Occipital lobe (tissue), 2 donors: Measurements from ENCODE around the gene ROPN1L. TPM values are rescaled to one million over a fixed set of nuclear protein-coding genes. Genes with fewer than 3 reads are reported as not detected.

ENCODE experiments used
- DNase-seq: peaks from one replicate; lab custom pipeline; 2025; lab: John Stamatoyannopoulos, UW
- total RNA-seq: library from RNA; depleted of rRNA; stranded (reverse); fragments of >200 nt; gene quantifications from one replicate; pipeline ENCODE4 v1.2.3, GENCODE V29; 2014

Gene ROPN1L
- total RNA-seq, 1 donor from 2014 or later: 1.9 TPM

- DNase-seq: no peak
Observed at GRCh38 chr5:10427978-10428377, 13.7 kb upstream of the ROPN1L start.

DNA sequence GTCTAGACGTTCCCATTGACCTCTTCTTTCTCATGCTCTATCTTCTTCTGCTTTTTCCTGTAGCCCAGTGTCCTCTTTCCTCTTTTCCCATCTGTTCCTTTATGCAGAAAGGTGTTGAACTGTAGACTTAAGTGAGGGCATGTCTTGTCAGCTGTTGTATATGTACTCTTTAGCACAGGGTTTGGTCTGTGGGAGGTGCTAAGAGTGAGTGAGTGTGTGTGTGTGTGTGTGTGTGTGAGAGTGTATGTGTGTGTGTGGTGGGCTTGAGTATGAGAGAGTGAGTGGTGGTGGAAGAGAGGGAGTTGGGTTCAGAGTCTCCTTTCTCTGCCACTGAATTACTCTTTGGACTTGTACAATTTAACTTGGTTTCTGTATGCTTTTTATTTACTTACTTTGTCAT lies 10.3 kb upstream of the ROPN1L start:
- no peak for DNase-seq

DNA sequence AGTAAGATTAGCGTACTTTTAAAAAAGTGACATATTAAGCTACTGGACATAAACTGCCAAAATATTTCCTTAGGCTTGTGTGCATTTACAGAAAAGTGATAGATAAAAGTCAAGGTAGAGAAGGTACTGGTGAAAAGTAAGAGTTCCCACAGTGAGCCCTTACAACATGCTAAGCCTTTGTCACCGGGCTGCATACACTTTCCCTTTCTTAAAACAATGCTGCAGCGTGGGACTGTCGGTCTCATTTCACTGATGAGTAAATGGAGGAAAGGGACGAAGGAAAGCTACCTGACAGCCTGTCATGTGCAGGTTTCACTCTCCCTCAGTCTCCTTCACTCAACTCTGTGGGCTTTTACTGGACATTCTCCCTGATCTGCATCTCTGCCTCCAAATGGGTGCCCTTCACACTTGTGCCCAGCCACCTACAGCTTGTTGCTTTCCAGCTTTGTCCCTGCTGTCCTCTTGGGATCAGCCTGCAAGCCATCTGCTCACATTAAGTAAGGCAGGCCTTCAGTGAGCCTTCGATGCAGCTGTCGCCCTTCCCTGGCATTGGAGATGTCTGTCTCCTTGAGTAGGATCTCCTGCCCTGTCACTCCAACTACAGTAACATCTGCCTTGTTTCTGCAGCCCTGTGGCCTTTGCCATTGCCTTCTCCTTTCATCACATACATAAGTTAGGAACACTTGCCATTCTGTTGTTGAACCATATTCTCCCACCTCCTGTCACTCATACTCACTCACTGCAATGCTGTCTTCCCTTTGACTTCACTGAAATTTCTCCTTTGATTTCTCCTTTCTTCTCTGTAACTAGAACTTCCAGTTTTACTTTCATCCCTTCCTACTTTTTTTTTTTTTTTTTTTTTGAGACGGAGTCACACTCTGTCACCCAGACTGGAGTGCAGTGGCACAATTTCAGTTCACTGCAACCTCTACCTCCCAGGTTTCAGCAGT lies 9.3 kb upstream of the ROPN1L start:
- peak; percentile 11 for DNase-seq

DNA sequence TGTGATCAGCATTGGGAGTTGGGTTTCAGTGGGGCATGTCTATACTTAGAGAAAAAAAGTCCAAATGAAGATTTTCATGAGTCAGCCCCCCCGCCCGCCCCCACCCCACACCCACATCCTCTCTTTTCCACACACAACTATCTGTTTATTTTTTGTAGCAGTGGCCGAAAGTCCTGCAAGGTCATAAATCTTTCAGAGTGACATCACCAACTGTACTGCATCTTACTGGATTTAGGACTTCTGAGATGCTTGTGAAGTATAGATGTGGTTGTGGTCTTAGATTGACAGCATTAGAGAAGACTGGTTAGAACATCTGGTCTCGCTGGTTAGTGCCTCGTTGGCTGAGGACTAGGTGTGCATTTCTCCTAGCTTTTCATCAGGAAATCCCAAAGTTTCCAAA lies 7.3 kb upstream of the ROPN1L start:
- DNase-seq: no peak

DNA sequence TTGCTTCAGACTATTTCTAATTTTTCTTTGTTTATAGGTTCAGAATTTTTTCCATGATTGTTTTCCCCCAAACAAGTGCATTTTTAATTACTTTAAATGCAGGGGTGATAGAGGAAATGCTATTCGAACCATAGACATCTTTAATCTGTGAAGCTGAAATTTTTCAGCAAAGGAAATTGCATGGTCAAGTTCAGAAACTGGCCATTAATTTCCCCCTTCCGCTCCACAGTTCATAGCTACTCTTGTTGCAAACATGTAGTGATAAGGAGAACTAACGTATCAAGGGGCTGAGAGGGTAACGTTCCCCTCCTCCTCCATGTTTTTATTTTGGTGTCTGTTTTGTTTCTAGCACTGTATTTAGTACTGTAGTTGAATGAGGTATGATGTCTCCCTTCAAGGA lies 3.4 kb upstream of the ROPN1L start:
- no peak for DNase-seq

DNA sequence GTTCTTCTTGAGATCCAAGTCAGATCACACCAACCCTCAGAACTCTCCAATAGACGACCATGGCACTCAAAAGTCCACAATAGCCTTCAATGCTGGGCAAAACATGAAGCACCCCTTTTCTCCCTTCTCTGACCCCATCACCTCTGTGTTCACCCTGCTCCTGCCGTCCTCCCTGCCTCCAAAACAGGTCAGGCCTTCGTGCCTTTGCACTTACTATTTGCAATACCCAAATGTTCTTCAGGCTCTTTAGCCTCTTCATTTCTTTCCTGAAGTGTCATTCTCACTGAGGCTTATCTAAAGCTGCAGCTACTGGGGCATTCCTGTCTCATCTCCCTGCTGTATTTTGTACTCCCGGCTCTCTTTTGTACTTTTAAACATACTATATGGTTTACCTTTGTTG lies 2.0 kb upstream of the ROPN1L start:
- DNase-seq: no peak

DNA sequence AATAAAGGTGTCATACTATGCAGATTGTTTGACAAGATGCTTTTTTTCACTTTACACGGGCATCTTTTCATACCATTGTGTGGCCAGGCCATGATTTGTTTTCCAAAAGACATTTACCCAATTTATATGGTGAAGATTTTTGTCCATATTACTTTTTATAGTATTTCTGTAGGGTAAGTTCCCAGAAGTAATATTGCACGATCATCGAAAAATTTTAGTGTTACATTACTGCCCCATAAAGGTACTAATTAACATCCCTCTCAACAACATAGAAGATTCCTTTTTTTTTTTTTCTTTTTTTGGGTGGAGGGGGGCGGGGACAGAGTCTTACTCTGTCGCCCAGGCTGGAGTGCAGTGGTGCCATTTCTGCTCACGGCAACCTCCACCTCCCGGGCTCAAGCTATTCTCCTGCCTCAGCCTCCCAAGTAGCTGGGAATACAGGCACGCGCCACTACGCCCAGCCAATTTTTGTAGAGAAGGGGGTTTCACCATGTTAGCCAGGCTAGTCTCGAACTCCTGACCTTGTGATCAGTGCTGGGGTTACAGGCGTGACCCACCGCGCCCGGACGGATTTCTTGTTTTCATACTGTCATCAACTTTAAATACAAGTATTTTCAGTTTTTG lies 1.2 kb upstream of the ROPN1L start:
- no peak for DNase-seq

- DNase-seq: no peak
Observed at GRCh38 chr5:10441992-10442435, 335 bp downstream of the ROPN1L start.

- no peak for DNase-seq
Observed at GRCh38 chr5:10442576-10442975, 897 bp downstream of the ROPN1L start.

- no peak for DNase-seq
Observed at GRCh38 chr5:10445352-10445751, 3.7 kb downstream of the ROPN1L start.

GRCh38 chr5:10446490-10446889 lies 4.8 kb downstream of the ROPN1L start:
- no peak for DNase-seq

DNA sequence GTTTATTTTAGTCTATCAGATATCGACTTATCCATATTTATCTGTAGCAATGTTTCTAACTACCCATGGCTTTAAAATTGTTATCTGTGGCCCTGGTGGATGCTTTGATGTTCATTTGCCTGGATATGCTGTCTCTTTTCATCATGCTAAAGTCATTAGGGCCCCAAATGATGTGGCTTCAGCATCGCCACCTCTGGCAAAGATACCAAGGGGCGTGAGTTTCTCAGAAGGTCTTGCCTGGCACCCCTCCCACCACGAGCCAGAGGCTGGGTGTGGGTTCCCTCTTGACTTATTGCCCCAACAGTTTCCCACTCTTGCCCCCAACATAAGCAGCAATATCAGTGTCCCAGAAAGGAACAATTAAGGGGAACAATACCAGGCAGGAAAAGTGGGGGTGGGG lies 5.4 kb downstream of the ROPN1L start:
- DNase-seq: no peak

- DNase-seq: no peak
Observed at GRCh38 chr5:10448754-10449360, 7.2 kb downstream of the ROPN1L start.

DNA sequence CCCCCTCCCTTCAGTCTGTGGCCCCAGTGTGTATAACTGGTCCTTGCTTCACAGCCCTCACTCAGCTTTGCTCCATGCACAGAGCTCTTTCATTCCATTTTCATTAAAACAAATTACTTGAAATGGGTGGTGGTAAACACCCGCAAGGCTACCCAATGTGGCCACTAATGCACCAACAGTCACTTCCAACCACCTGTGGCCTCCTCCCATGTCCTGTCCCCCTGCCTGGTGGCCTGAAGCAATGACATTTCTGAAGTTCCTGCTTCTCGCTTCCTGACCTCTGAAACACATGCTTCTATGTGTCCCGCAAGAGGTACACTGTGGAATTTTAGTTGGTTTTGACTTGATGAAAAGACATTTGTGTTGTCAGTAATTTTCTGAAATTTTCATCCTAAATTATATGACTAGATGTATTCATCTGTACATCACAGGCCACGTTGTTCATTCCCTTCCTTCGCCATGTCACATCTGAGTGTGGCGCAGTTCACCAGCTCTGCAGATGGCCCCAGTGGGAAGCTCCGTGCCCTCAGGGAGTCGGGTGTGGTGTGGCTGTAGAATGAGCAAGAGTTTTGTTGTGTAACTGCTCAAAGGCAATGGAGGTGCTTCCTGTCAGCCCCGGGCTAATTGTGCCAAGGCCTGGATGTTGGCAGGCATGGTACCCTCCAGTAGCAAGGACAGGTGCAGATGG lies 9.6 kb downstream of the ROPN1L start:
- DNase-seq: no peak

DNA sequence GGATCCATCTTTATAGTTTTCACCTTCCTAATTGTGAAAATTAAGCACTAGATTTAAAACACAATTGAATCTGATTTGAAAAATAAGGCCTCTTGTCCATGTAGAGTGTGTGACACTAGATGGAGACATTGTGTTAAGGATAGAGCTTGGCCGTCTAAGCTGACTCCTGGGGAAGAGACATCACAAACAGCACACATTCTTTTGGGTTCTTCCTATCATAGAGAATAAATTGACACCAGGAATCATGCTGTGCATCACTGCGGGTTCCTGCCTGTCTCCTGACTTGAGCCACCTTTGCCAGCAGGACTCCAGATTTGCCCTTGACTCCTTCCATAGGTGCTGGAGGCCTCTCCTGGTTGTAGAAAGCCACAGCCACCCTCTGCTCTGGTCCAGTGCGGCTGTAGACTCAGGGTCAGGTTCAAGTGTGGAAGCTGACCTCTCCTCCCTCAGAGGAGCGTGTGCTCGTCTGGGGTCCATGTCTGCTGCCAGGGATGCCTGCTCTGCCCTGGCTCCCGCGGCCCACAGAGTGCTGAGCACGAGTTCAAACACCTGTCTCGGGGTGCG lies 11.2 kb downstream of the ROPN1L start:
- peak; percentile 44 for DNase-seq

DNA sequence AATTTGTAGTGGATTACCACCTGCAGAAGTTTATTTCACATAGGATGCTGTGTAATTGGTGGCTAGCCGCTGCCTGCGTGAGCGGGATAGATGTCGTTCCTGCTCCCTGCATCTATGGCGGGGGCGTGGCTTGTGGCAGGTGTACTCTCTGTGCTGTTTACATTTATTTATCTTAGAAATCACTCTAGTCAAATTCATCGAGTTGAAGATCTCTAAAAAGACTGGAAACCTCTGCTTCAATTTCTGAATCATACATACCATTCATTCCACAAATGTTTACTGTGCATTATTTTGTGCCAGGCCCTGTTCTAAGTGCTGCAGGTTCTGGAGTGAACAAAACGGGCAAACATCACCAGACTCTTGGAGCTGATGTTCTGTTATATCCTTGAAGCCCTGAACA lies 11.9 kb downstream of the ROPN1L start:
- no peak for DNase-seq

GRCh38 chr5:10454591-10455276 lies 13.1 kb downstream of the ROPN1L start:
- no peak for DNase-seq

DNA sequence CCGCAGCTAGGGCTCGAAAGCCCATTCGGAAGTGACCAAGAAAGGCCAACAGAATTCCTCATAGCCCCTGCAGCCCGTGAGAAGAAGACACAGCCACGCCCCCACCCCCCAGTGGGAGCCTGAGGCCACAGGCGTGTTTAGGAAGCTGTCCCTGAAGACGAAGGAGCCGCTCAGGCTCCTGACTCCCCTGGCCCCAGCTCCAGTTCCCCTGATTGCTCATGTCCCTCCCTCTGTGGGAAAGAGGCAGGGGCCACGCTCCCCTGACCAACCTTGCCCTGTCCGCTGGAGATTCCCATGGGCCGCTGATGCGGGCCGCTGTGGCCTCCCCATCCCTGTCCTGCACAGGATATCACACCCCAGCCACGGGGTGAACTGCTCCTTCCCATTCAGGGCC lies 13.6 kb downstream of the ROPN1L start:
- no peak for DNase-seq

DNA sequence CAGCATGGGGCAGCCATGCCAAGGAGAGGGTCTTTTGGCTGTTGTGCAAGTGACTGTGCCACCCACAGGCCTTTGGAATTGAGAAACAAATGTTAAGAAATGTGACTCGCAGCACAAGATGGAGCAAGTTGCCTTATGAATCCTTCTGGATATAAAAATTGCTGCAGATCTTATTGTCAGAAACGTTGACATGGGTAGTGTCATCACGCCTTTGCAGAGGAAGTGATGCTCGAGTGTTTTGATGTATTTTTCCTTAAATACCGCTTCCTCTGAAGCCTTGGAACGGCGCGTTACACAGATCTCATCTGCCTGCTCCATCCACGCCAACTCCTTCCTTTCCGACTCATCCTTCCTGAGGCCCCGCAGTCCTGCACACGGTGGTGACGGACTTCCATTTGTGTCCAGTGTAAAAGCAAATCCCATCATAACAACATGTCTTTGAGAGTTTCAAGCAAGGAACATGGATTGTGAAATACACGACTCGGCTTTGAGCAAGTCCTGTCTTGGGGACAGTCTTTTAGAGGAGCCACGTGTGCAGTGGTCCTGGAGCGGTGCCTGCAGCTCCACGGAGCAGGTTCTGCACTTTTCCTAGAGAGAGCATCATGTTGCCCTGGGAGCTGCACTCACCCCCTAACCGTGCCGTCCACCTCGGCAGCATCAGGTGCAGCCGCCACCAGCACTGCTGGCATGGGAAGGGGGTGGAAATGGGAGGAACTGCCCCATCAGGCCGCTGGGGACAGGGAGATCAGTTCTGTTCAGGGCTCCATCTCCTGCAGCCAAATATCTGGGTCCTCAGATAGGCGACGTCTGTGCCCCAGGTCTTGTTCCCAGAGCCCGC lies 15.1 kb downstream of the ROPN1L start:
- DNase-seq: peak; percentile 70
